ENCODE data around the gene LRP2.

The LRP2 gene

GRCh38 chr2:169080250-169081069, 281.9 kb downstream of the LRP2 start:
- DNase-seq: no peak

- DNase-seq: no peak
These were observed 284.6 kb downstream of the LRP2 start for GRCh38 chr2:169077674-169078240.
